Right atrium auricular region (tissue), 2 donors: Measurements from ENCODE around the gene KCNQ1. TPM values are rescaled to one million over a fixed set of nuclear protein-coding genes. Genes with fewer than 3 reads are reported as not detected.

Experiments used
- DNase-seq: peaks from one replicate; pipeline ENCODE4 v3.0.0-alpha.2; 2019; ENCODE audit warnings: low spot score
- H3K27ac ChIP-seq, 2 donors: fragments of 200-600 bp; sonication (generic); 1 replicate in 1 of 2; 2 replicates in 1 of 2; pipeline ENCODE4 v1.5.1; 2016 to 2019
- H3K27me3 ChIP-seq, 2 donors: fragments of 200-600 bp; sonication (generic); one replicate each; pipeline versions ENCODE4 v1.5.1 to v1.6.0; 2017 to 2019
- H3K36me3 ChIP-seq: fragments of 200-600 bp; sonication (generic); one replicate; pipeline ENCODE4 v1.5.1; 2016
- H3K4me1 ChIP-seq, 2 donors: fragments of 200-600 bp; sonication (generic); one replicate each; pipeline versions ENCODE4 v1.5.1 to v1.6.0; 2017 to 2019
- H3K4me3 ChIP-seq, 2 donors: fragments of 200-600 bp; sonication (generic); 1 replicate in 1 of 2; 2 replicates in 1 of 2; pipeline ENCODE4 v1.5.1; 2017 to 2019; ENCODE audit warnings: mild to moderate bottlenecking in 1 of 2, moderate library complexity in 1 of 2
- H3K9me3 ChIP-seq, 2 donors: fragments of 200-600 bp; sonication (generic); one replicate each; pipeline ENCODE4 v1.5.1; 2019
- total RNA-seq, 2 donors: library from RNA; depleted of rRNA; stranded (reverse); fragments of >200 nt; gene quantifications; one replicate each; pipeline ENCODE4 v1.1.0, GENCODE V29; 2016
- TF ChIP-seq, protein P1 (sequence below), 2 donors: fragments of 200-600 bp; sonication (generic); IDR thresholded peaks; one replicate each; pipeline ENCODE4 v1.5.1; 2019; ENCODE audit warnings: antibody characterized with exemption in 2 of 2

KCNQ1 gene
- total RNA-seq, 2 donors from 2014 or later: 12.7 to 25.1 TPM

DNA sequence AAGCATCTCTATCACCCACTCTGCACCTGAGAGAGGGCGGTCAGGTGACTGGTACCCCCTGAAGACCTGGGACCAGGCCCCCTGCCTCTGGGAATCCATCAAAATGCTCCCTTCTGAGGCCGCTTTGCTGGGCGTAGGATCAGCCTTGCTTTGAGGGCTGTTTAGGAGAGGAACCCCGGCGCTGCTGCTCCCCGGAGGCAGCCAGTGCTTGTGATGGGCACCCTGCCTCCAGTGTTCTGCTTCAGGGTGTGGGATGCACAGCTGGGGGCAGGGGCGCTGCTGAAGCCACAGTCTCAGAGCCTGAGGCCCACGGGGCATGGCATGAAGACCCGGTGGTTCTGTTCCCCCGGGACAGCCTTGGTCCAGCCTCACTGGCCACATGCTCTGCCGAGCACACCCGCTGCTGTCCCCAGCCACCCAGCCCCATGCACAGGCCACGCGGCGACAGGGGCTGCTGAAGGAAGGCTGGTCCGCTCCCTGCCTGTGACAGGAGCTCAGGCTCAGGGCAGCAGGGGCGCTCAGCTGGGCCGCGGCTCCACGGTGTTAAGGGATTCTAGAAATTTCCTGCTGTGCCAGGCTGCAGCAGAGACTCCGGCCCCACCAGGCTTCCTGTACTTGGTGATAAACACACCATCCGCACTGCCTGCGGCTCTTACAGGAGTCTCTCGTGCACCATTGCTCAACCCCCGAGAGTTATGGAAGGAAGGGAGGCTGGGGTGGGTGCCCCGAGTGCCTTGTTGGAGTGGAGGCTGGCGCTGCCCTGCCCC lies 91.0 kb downstream of the KCNQ1 start:
- no peaks in the 10 kb centered on the region for H3K36me3 ChIP-seq
- DNase-seq: no peak
- no peak overlapping the region for H3K27ac ChIP-seq
- TF ChIP-seq, protein P1, sequence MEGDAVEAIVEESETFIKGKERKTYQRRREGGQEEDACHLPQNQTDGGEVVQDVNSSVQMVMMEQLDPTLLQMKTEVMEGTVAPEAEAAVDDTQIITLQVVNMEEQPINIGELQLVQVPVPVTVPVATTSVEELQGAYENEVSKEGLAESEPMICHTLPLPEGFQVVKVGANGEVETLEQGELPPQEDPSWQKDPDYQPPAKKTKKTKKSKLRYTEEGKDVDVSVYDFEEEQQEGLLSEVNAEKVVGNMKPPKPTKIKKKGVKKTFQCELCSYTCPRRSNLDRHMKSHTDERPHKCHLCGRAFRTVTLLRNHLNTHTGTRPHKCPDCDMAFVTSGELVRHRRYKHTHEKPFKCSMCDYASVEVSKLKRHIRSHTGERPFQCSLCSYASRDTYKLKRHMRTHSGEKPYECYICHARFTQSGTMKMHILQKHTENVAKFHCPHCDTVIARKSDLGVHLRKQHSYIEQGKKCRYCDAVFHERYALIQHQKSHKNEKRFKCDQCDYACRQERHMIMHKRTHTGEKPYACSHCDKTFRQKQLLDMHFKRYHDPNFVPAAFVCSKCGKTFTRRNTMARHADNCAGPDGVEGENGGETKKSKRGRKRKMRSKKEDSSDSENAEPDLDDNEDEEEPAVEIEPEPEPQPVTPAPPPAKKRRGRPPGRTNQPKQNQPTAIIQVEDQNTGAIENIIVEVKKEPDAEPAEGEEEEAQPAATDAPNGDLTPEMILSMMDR (IDR thresholded peaks at IDR 0.05): no peak
- no peaks in the 10 kb centered on the region for H3K27me3 ChIP-seq
- H3K4me1 ChIP-seq: peaks cover 0 to 25% of the 10 kb centered on the region in 2 donors
- H3K4me3 ChIP-seq: no peak overlapping the region
- H3K9me3 ChIP-seq: no peaks in the 10 kb centered on the region

DNA sequence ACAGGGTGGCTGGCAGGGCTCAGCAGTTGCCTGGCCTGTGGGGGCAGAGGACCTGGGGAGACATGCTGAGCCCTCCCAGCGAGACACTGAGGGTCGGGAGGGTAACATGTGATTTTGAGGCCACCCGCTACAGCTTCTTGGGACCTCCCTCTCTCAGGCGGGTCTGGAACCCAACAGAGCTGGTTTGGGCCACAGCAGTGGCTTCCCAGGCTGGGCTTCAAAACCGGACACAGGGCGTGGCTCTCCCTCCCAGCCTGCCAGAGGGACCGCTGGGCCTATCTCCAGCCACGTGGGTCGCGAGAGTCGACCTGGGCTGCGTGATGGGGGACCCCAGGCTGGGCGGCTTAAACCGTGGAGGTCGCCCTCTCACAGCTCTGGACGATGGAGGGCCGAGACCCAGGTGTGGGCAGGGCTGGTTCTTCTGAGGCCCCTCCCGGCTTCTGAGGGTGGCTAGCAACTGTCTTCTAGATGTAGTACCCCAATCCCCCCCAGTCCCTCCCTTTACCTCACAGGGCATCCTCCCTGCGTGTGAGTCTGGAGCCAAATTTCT lies 91.7 kb downstream of the KCNQ1 start:
- no peak for DNase-seq
- H3K27ac ChIP-seq: no peak overlapping the region
- TF ChIP-seq, protein P1 (IDR thresholded peaks at IDR 0.05): no peak

DNA sequence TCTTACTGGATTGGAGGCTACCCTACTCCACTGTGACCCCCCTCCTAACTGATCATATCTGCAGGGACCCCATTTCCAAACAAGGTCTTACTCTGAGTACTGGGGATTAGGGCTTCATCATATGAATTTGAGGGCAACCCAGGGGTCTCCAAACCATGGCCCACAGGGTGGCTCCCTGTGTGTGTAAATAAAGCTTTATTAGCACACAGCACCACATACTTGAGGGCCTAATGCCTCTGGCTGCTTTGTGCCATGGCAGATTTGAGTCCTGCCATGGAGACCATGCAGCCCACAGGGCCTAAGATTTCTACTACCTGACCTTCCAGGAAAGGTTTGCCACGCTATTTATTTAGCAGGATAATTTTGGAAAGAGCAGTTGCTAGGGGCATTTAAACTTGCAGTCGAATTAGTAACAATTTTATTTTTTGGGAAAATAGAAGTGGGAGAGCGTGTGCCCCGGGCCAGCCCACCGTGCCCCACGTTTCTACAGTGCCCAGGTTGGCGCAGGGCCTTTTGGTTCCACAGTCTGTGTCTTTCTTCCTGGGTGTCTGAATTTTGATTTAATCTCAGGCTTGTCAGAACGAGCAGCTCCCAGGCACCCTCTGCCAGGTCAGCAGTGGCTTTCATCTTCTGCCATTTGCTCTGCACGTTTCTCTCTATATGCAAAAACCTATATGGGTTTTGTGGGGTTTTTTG lies 92.3 kb downstream of the KCNQ1 start:
- H3K36me3 ChIP-seq: no peaks in the 10 kb centered on the region
- no peaks in the 10 kb centered on the region for H3K9me3 ChIP-seq
- H3K4me1 ChIP-seq: peaks cover 0 to 21% of the 10 kb centered on the region in 2 donors
- TF ChIP-seq, protein P1 (IDR thresholded peaks at IDR 0.05): no peak
- H3K4me3 ChIP-seq: no peak overlapping the region
- no peaks in the 10 kb centered on the region for H3K27me3 ChIP-seq
- H3K27ac ChIP-seq: no peak overlapping the region
- DNase-seq: no peak

More for the DNA sequence above, 91.7 kb downstream of the KCNQ1 start:
- Histone ChIP-seq H3K36me3 (no peaks in the 10 kb centered on the region), H3K9me3 (no peaks in the 10 kb centered on the region), H3K27me3 (no peaks in the 10 kb centered on the region), H3K4me1 (peaks cover 0 to 22% of the 10 kb centered on the region in 2 donors), H3K4me3 (no peak overlapping the region)

DNA sequence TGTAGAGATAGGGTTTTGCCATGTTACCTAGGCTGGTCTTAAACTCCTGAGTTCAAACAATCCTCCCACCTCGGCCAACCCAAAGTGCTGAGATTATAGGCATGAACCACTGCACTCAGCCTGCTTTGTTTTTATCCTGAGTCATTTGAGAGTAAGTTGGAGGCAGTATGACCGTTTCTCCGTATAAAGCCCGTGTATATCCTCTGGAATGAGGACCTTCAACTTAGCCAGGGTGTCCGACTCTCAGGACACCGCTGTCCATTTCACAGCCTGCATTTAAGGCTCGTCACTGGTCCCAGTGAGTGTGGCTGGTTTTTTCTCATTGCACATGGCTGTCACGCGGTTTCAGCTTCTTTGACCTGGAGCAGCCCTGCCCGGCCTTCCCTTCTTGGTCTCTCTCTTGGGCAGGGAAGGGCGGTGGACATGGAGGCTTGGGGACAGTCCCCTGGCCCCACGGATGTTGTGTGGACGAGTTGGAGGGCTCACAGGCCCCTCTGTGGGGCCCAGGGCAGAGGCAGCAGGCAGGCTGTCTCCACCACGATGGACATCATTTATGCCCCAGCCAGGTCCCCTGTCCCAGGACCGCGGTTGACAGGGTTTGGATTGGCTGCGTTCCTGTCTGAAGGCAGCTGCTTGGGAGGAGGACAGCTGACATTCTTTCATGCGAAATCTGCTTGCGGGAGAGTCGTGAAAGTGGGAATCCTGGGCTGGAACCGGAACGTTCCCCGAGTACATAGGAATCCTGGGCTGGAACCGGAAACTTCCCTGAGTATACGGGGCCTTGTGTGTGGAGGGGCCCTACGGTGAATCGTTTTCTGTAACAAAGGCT lies 93.3 kb downstream of the KCNQ1 start:
- Histone ChIP-seq H3K9me3 (no peaks in the 10 kb centered on the region), H3K4me3 (no peak overlapping the region), H3K36me3 (no peaks in the 10 kb centered on the region), H3K4me1 (peaks cover 0 to 13% of the 10 kb centered on the region in 2 donors), H3K27ac (no peak overlapping the region), H3K27me3 (no peaks in the 10 kb centered on the region)
- TF ChIP-seq, protein P1 (IDR thresholded peaks at IDR 0.05): no peak
- DNase-seq: no peak

DNA sequence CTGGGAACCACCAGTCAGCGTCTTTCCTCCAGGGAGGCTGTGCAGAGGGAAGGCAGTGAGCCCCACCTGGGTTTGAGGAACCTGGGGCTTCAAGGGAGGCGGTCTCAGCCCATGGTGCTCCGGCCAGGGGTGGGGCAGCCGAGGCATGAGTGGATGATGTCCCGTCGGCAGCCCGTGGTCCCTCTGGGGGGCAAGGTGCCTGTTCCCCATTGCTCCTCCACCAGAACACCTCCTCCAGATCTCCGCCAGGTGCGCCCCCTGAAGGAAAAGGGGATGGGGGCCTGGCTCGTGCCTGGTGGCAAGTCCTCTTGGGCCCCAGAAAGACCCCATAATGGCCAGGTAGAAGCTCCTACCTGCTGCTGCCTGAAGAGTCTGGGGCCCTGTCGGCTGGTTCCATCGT lies 94.1 kb downstream of the KCNQ1 start:
- TF ChIP-seq, protein P1 (IDR thresholded peaks at IDR 0.05): no peak
- H3K27ac ChIP-seq: no peak overlapping the region
- DNase-seq: no peak
- H3K9me3 ChIP-seq: no peaks in the 10 kb centered on the region
- peaks cover 0 to 5% of the 10 kb centered on the region in 2 donors for H3K4me1 ChIP-seq
- H3K27me3 ChIP-seq: no peaks in the 10 kb centered on the region
- no peak overlapping the region for H3K4me3 ChIP-seq
- no peaks in the 10 kb centered on the region for H3K36me3 ChIP-seq
